ENCODE data around the gene JDP2. TPM values are rescaled to one million over a fixed set of nuclear protein-coding genes. Genes with fewer than 3 reads are reported as not detected.

JDP2 gene
- total RNA-seq, 1 experiment from 2014 or later = 22.8 TPM

DNA sequence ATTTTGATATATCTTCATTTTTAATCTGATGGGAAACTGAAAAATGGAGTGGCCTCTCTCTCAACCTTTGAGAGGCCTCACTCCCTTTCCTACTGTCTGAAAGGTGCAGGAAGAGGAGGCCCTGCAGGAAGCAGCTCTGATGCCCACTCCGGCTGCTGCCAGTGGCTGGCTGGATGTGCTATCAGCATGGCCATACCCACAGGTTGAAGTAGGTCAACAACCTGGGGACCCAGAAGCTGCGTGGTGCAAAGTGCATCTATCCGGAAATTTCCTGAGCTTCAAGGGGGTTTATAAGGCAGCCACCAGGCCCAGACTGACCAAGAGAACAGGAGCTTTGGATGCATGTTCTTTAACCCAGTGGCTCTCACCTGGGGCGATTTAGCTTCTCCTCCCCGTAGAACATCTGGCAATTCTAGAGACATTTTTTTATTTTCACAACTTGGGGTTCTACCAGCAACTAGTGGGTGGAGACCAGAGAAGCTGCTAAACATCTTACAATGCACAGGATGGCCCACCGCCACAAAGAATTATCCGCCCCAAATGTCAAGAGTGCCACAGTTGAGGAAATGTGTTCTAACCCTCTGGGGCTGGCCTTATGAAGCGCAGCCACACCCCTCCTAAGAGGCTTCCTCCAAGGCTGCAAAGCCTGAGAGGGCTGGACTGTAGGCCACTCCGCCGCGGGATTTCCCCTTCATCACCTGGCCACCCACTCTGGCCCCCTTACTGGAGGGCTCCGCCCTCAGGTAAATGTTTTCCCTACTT lies 86.3 kb downstream of the JDP2 start:
- Mint-ChIP-seq H3K27ac (no peak overlapping the region), H3K27me3 (ENCODE audit: low read depth) (no peaks in the 10 kb centered on the region), H3K4me3 (no peak overlapping the region), H3K4me1 (peaks cover 10 to 18% of the 10 kb centered on the region in 2 experiments), H3K9me3 (peaks cover 0 to 3% of the 10 kb centered on the region in 2 experiments; a peak in 2 of 5 replicates), H3K36me3 (ENCODE audit: insufficient read depth in 1 of 3, low read depth in 3 of 3) (no peaks in the 10 kb centered on the region; a peak in 1 of 7 replicates)
- no CpG with 5 or more reads among the region's 12 CpGs for WGBS (ENCODE audit: extremely low coverage, insufficient read length, low lambda C conversion rate)
- Histone ChIP-seq H2BK120ac (ENCODE audit: low read depth, low read length, poor library complexity, severe bottlenecking) (no peak overlapping the region), H3K4me2 (ENCODE audit: insufficient read depth, insufficient read length, low read length) (no peak overlapping the region), H3K9me3 (ENCODE audit: control insufficient read depth, low read depth, low read length) (no peaks in the 10 kb centered on the region), H3K18ac (ENCODE audit: insufficient read length, low read depth, low read length) (no peak overlapping the region), H3K23me2 (ENCODE audit: insufficient read length, low read depth, low read length, poor library complexity, severe bottlenecking) (peaks cover 3% of the 10 kb centered on the region), H3K56ac (ENCODE audit: insufficient read length, low read depth, low read length) (no peak overlapping the region), H2BK20ac (ENCODE audit: low read depth, low read length, poor library complexity, severe bottlenecking) (no peak overlapping the region), H4K5ac (ENCODE audit: insufficient read length, low read depth, low read length) (no peak overlapping the region), H2AK5ac (ENCODE audit: insufficient read length, low read length) (no peak overlapping the region), H3K79me2 (ENCODE audit: insufficient read depth, low read length) (no peaks in the 10 kb centered on the region), H3T11ph (ENCODE audit: low read length) (no peak overlapping the region), H4K91ac (ENCODE audit: insufficient read length, low read depth, low read length) (no peak overlapping the region), H3K23ac (ENCODE audit: insufficient read length, low read depth, low read length) (no peak overlapping the region), H4K20me1 (ENCODE audit: control insufficient read depth, insufficient read depth, insufficient read length) (no peaks in the 10 kb centered on the region), H2AFZ (ENCODE audit: low read length) (no peak overlapping the region), H2BK12ac (ENCODE audit: insufficient read length, low read depth, low read length) (no peak overlapping the region), H4K8ac (replicated peaks; ENCODE audit: insufficient read length, low read depth, low read length) (no peak overlapping the region), H3K9ac (ENCODE audit: extremely low read depth, insufficient read length, low read length) (no peak overlapping the region), H3K4me1 (ENCODE audit: insufficient read depth, low read length) (no peaks in the 10 kb centered on the region; the same call in 1 of the 2 replicates), H3K27me3 (ENCODE audit: insufficient read depth, low read length) (no peaks in the 10 kb centered on the region), H2BK5ac (ENCODE audit: insufficient read length, low read length) (no peak overlapping the region), H3K79me1 (ENCODE audit: insufficient read depth, low read depth, low read length, poor library complexity, severe bottlenecking) (no peaks in the 10 kb centered on the region), H2BK15ac (ENCODE audit: low read depth, low read length) (no peak overlapping the region), H3K4ac (ENCODE audit: low read depth, low read length) (no peak overlapping the region), H3K14ac (ENCODE audit: insufficient read depth, low read length) (no peak overlapping the region), H3K27ac (ENCODE audit: insufficient read length, low read depth, low read length) (no peak overlapping the region)
- no peak for DNase-seq
- TF ChIP-seq, protein P1, sequence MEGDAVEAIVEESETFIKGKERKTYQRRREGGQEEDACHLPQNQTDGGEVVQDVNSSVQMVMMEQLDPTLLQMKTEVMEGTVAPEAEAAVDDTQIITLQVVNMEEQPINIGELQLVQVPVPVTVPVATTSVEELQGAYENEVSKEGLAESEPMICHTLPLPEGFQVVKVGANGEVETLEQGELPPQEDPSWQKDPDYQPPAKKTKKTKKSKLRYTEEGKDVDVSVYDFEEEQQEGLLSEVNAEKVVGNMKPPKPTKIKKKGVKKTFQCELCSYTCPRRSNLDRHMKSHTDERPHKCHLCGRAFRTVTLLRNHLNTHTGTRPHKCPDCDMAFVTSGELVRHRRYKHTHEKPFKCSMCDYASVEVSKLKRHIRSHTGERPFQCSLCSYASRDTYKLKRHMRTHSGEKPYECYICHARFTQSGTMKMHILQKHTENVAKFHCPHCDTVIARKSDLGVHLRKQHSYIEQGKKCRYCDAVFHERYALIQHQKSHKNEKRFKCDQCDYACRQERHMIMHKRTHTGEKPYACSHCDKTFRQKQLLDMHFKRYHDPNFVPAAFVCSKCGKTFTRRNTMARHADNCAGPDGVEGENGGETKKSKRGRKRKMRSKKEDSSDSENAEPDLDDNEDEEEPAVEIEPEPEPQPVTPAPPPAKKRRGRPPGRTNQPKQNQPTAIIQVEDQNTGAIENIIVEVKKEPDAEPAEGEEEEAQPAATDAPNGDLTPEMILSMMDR (conservative IDR thresholded peaks at IDR 0.05) = no peak
